Measurements from ENCODE around the gene MRPS33. TPM values are rescaled to one million over a fixed set of nuclear protein-coding genes. Genes with fewer than 3 reads are reported as not detected.

MRPS33 gene
- total and polyA plus RNA-seq, 2 donors (not counting 3 experiments of a cell fraction or from before 2014, with no cell fraction given): 13.5 to 34.1 TPM

GRCh38 chr7:141023295-141023694, 8.5 kb upstream of the MRPS33 start:
- H4K20me1 ChIP-seq (replicated peaks; ENCODE audit: control insufficient read depth, extremely low read depth, insufficient read depth, low read length): no peaks in the 10 kb centered on the region
- H3K9ac ChIP-seq (replicated peaks; ENCODE audit: extremely low read depth, insufficient read depth, low read length): no peak overlapping the region
- H2AFZ ChIP-seq (ENCODE audit: low read depth, low read length): no peak overlapping the region
- H3K4me2 ChIP-seq (ENCODE audit: insufficient read depth, low read length): no peak overlapping the region
- ChIA-PET CTCF (no interaction called here), POLR2A (no interaction called here)
- H3K9me1 ChIP-seq (replicated peaks; ENCODE audit: control insufficient read depth, extremely low read depth, insufficient read depth, low read length): no peaks in the 10 kb centered on the region
- TF ChIP-seq MYC (IDR thresholded peaks at IDR 0.05; ENCODE audit: low read depth, low read length) (no peak), CTCF (IDR thresholded peaks at IDR 0.05; ENCODE audit: extremely low read depth in 1 of 2, insufficient read depth in 1 of 2, low read depth in 1 of 2, low read length in 2 of 2) (no peak), EZH2 (IDR thresholded peaks at IDR 0.05; ENCODE audit: borderline replicate concordance, low read depth, low read length, severe bottlenecking) (no peak), POLR2AphosphoS5 (IDR thresholded peaks at IDR 0.05; ENCODE audit: insufficient read depth, low read depth, low read length) (no peak), GATA2 (IDR thresholded peaks at IDR 0.05; ENCODE audit: insufficient read depth, insufficient read length, low read depth, low read length) (no peak), FOS (IDR thresholded peaks at IDR 0.05; ENCODE audit: borderline replicate concordance, insufficient read depth, low read length) (no peak), JUN (IDR thresholded peaks at IDR 0.05; ENCODE audit: borderline replicate concordance, insufficient read depth, insufficient read length, low read depth) (no peak), POLR2A (IDR thresholded peaks at IDR 0.05; ENCODE audit: low read depth, low read length) (no peak), MAX (IDR thresholded peaks at IDR 0.05; ENCODE audit: insufficient read depth, insufficient read length) (no peak)
- H3K36me3 ChIP-seq (ENCODE audit: control insufficient read depth in 2 of 2, extremely low read depth in 1 of 2, insufficient read depth in 2 of 2, low read length in 2 of 2): no peaks in the 10 kb centered on the region
- FAIRE-seq (no peak), DNase-seq (ENCODE audit: low read depth, low spot score) (no peak)
- intact Hi-C loops (cut with micrococcal nuclease) (no loop called here), dilution Hi-C loops (cut with MboI; ENCODE audit: extremely low pct_ligation_motif_present, low sequenced_read_pairs) (no loop called here)
- H3K4me3 ChIP-seq (replicated peaks in 1 of 3; ENCODE audit: insufficient read depth in 1 of 3, low read depth in 1 of 3, low read length in 3 of 3): no peak overlapping the region
- no peaks in the 10 kb centered on the region for H3K79me2 ChIP-seq (ENCODE audit: control insufficient read depth, insufficient read depth, low read length)
- H3K4me1 ChIP-seq (ENCODE audit: control insufficient read depth, extremely low read depth, insufficient read depth, low read length): no peaks in the 10 kb centered on the region
- no peaks in the 10 kb centered on the region for H3K9me3 ChIP-seq (replicated peaks; ENCODE audit: control insufficient read depth, insufficient read depth, low read length)
- no peak overlapping the region for H3K27ac ChIP-seq (ENCODE audit: insufficient read depth, low read depth, low read length)
- H3K27me3 ChIP-seq (ENCODE audit: control insufficient read depth in 2 of 2, insufficient read depth in 2 of 2, low read length in 2 of 2): no peaks in the 10 kb centered on the region
- BruUV-seq (replicated peaks): no TSS peak

All from endothelial cell of umbilical vein (primary cell).